CD4-positive, alpha-beta T cell (primary cell): ENCODE results near the gene SGSM2. TPM values are rescaled to one million over a fixed set of nuclear protein-coding genes. Genes with fewer than 3 reads are reported as not detected.

Experiments
- ATAC-seq: fragments of 200-7000 bp; cut with Tn5 transposase; one replicate; pipeline ENCODE4 v1.10.0; 2022; ENCODE audit warnings: mild to moderate bottlenecking; ENCODE audit not compliant: poor library complexity
- CTCF ChIA-PET: fragments of 350-600 bp; sonication (Branson Sonifier 250); formaldehyde crosslinking; loops from one replicate; lab custom pipeline; 2021; ENCODE audit warnings: antibody characterized with exemption, inconsistent platforms; lab: Charles Lee
- POLR2A ChIA-PET: fragments of 350-600 bp; sonication (Branson Sonifier 250); formaldehyde crosslinking; loops from one replicate; lab custom pipeline; 2021; ENCODE audit warnings: antibody characterized with exemption, inconsistent platforms; lab: Charles Lee
- DNase-seq, 14 experiments: peaks; one replicate each; pipeline ENCODE4 v3.0.0-alpha.2; 2013 to 2020; ENCODE audit warnings: mixed read lengths in 2 of 14
- H3K27ac ChIP-seq, 2 donors: one replicate each; pipeline versions ENCODE4 v1.5.1 to v1.7.0; 2013; ENCODE audit warnings: low read length in 2 of 2, low read depth in 1 of 2, mild to moderate bottlenecking in 1 of 2
- H3K27me3 ChIP-seq, 2 experiments: 1 replicate in 1 of 2; 2 replicates in 1 of 2; pipeline versions ENCODE4 v1.6.1 to v1.7.0; 2013; ENCODE audit warnings: low read length in 2 of 2, control low read depth in 1 of 2, mild to moderate bottlenecking in 1 of 2, moderate library complexity in 1 of 2; ENCODE audit not compliant: insufficient read depth in 2 of 2, control insufficient read depth in 1 of 2
- H3K36me3 ChIP-seq: one replicate; pipeline ENCODE4 v1.6.1; 2013; ENCODE audit warnings: low read length, control low read depth; ENCODE audit not compliant: insufficient read depth
- H3K4me1 ChIP-seq: one replicate; pipeline ENCODE4 v1.6.1; 2013; ENCODE audit warnings: low read length, control low read depth; ENCODE audit not compliant: insufficient read depth
- H3K4me3 ChIP-seq: one replicate; pipeline ENCODE4 v1.5.1; 2013; ENCODE audit warnings: mild to moderate bottlenecking, low read length, moderate library complexity
- H3K9me3 ChIP-seq, 2 experiments: 1 replicate in 1 of 2; 2 replicates in 1 of 2; pipeline versions ENCODE4 v1.6.1 to v1.7.0; 2013; ENCODE audit warnings: low read length in 2 of 2, mild to moderate bottlenecking in 2 of 2, control low read depth in 1 of 2, moderate library complexity in 1 of 2; ENCODE audit not compliant: control insufficient read depth in 1 of 2, insufficient read depth in 1 of 2
- H3K27ac Mint-ChIP-seq: one replicate; pipeline ENCODE4 v1.8.0; 2020; ENCODE audit warnings: mixed read lengths
- H3K27me3 Mint-ChIP-seq: one replicate; pipeline ENCODE4 v1.8.0; 2021; ENCODE audit warnings: mixed read lengths
- H3K36me3 Mint-ChIP-seq: one replicate; pipeline ENCODE4 v1.8.0; 2021; ENCODE audit warnings: low read depth, mixed read lengths
- H3K4me1 Mint-ChIP-seq: one replicate; pipeline ENCODE4 v1.8.0; 2021; ENCODE audit warnings: low read depth, mixed read lengths
- H3K4me3 Mint-ChIP-seq: one replicate; pipeline ENCODE4 v1.8.0; 2020; ENCODE audit warnings: mild to moderate bottlenecking, mixed read lengths
- H3K9me3 Mint-ChIP-seq: one replicate; pipeline ENCODE4 v1.8.0; 2020; ENCODE audit warnings: mixed read lengths
- intact Hi-C, 2 experiments: fragments of 100-400 bp; cut with DNase I in 1 of 2; cut with micrococcal nuclease in 1 of 2; formaldehyde crosslinking; loops; one replicate each; pipeline versions ENCODE4 v1.15.1 to v1.9.0; 2023 to 2025; cut with DNase I, micrococcal nuclease
- polyA plus RNA-seq, 2 donors: library from polyadenylated mRNA; unstranded; fragments of 120-200 nt; gene quantifications; one replicate each; pipeline ENCODE4 v1.2.1, GENCODE V29; 2013
- total RNA-seq, 174 experiments: library from RNA in 2 of 174; stranded (reverse) in 2 of 174; gene quantifications; one replicate each; pipeline ENCODE4 v1.2.3 and lab custom pipeline; 2021 to 2026
- TF ChIP-seq, protein P1 (sequence below): fragments of 200-600 bp; IDR thresholded peaks from one replicate; pipeline ENCODE4 v1.8.0; 2022; ENCODE audit warnings: antibody characterized with exemption, mild to moderate bottlenecking

The SGSM2 gene, protein sequence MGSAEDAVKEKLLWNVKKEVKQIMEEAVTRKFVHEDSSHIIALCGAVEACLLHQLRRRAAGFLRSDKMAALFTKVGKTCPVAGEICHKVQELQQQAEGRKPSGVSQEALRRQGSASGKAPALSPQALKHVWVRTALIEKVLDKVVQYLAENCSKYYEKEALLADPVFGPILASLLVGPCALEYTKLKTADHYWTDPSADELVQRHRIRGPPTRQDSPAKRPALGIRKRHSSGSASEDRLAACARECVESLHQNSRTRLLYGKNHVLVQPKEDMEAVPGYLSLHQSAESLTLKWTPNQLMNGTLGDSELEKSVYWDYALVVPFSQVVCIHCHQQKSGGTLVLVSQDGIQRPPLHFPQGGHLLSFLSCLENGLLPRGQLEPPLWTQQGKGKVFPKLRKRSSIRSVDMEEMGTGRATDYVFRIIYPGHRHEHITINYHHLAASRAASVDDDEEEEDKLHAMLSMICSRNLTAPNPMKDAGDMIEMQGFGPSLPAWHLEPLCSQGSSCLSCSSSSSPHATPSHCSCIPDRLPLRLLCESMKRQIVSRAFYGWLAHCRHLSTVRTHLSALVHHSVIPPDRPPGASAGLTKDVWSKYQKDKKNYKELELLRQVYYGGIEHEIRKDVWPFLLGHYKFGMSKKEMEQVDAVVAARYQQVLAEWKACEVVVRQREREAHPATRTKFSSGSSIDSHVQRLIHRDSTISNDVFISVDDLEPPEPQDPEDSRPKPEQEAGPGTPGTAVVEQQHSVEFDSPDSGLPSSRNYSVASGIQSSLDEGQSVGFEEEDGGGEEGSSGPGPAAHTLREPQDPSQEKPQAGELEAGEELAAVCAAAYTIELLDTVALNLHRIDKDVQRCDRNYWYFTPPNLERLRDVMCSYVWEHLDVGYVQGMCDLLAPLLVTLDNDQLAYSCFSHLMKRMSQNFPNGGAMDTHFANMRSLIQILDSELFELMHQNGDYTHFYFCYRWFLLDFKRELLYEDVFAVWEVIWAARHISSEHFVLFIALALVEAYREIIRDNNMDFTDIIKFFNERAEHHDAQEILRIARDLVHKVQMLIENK
- total RNA-seq (100 to 1,000 TPM; 147 to 154 TPM), total RNA-seq (lab: John Stamatoyannopoulos, UW) (48.8 to 321 (median 187) reads per million in 172 experiments)
- 50.7 TPM for polyA plus RNA-seq (2013, experiment 1 of 2)
- polyA plus RNA-seq (2013, experiment 2 of 2) = 80.0 TPM

DNA sequence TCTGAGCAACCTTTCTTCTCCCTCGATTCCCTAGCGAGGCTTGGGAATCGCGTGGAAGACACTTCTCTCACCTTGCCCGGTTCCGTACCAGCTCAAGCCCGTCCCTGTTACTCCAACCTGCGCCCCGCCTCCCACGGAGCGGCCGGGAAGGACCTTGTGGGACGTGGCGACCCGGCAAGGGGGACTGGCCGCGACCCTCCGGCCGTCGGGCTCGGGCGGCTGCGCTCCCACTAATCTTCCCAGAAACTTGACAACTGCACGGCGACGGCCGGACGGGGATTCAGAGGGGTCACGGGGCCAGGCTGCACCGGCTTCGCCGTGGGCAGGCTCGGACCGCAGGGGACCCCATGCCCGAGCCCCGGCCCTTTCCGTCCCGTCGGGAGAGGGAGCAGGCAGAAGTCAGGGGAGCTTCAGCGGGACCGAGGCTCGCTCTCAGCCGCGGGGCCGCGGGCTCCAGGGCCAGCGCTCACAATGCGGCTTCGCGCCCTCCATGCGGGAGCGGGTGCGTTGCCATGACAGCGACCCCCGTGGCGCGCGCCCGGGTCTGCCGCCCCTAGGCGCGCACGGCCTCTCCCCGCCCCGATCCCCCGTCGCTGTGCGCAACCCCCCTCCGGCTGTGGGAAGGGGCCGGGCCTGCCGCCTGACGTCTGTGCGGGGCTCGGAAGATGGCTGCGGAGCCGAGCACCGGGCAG, at the start of gene SGSM2:
Gene SGSM2, plus strand, starts transcription at position 650 of the 692 bp plus-strand sequence. CDS start 188 bp downstream, outside the sequence.
- no peaks in the 10 kb centered on the region for H3K27me3 ChIP-seq
- ChIA-PET CTCF (interaction anchor here (1.3 to 2.9 kb wide), 7 partner anchors 16 to 282 kb away, joined by 4 to 18 read pairs (median 7); partner anchors contain the start of gene HIC1), POLR2A (interaction anchor here (0.8 to 4.4 kb wide), 22 partner anchors 10 to 1806 kb away, joined by 3 to 66 read pairs (median 4); partner anchors contain the start of genes CYB5D2, HIC1, METTL16 and MNT)
- H3K36me3 ChIP-seq = peaks cover 37% of the 10 kb centered on the region
- peak; percentile 69 for ATAC-seq
- TF ChIP-seq, protein P1, sequence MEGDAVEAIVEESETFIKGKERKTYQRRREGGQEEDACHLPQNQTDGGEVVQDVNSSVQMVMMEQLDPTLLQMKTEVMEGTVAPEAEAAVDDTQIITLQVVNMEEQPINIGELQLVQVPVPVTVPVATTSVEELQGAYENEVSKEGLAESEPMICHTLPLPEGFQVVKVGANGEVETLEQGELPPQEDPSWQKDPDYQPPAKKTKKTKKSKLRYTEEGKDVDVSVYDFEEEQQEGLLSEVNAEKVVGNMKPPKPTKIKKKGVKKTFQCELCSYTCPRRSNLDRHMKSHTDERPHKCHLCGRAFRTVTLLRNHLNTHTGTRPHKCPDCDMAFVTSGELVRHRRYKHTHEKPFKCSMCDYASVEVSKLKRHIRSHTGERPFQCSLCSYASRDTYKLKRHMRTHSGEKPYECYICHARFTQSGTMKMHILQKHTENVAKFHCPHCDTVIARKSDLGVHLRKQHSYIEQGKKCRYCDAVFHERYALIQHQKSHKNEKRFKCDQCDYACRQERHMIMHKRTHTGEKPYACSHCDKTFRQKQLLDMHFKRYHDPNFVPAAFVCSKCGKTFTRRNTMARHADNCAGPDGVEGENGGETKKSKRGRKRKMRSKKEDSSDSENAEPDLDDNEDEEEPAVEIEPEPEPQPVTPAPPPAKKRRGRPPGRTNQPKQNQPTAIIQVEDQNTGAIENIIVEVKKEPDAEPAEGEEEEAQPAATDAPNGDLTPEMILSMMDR = peak; percentile 2
- H3K4me1 ChIP-seq = peaks cover 30% of the 10 kb centered on the region
- intact Hi-C loops = loop anchor here (1.0 to 5.0 kb wide), 4 partner anchors 16 to 285 kb away; partner anchors contain the start of genes MNT (in 2 of the 2) and METTL16 (in 1 of the 2)
- Mint-ChIP-seq H3K27me3 (no peaks in the 10 kb centered on the region), H3K27ac (peak within 1 kb of the TSS; percentile 94), H3K4me1 (peaks cover 30% of the 10 kb centered on the region), H3K9me3 (no peaks in the 10 kb centered on the region), H3K4me3 (peak within 1 kb of the TSS; percentile 88), H3K36me3 (peaks cover 11% of the 10 kb centered on the region)
- DNase-seq = peak; percentile 54 to 88 (median 72)
- peak within 1 kb of the TSS; percentile 91 for H3K4me3 ChIP-seq
- no peaks in the 10 kb centered on the region for H3K9me3 ChIP-seq
- H3K27ac ChIP-seq = peak within 1 kb of the TSS; percentile 70 to 78

DNA sequence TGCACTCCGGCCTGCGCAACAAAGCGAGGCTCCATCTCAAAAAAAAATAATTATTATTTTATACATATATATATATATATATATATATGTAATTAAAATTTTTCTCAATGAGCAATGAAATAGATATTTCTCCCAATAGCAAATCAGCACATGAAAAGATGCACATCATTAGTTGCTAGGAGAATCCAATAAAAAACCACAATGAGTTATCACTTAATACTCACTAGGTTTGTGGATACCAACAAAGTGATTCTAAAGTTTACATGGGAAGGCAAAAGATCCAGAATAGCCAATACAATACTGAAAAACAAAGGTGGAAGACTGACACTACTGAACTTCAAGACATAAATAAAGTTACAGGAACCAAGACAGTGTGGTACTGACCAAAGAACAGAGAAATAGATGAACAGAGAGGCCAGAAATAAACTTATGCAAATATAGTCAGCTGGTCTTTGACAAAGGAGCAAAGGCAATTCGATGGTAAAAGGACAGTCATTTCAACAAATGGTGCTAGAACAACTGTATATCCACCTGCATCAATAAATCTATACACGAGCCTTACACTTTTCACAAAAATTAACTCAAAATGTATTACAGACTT, 47.3 kb upstream of the SGSM2 start:
- Histone ChIP-seq H3K4me3 (no peak overlapping the region), H3K36me3 (peaks cover 75% of the 10 kb centered on the region), H3K27me3 (no peaks in the 10 kb centered on the region), H3K9me3 (no peaks in the 10 kb centered on the region), H3K27ac (no peak overlapping the region), H3K4me1 (no peaks in the 10 kb centered on the region)
- Mint-ChIP-seq H3K27ac (no peak overlapping the region), H3K4me3 (no peak overlapping the region), H3K4me1 (peaks cover 15% of the 10 kb centered on the region), H3K27me3 (no peaks in the 10 kb centered on the region), H3K9me3 (no peaks in the 10 kb centered on the region), H3K36me3 (peaks cover 91% of the 10 kb centered on the region)
- ChIA-PET CTCF (no interaction called here), POLR2A (no interaction called here)
- TF ChIP-seq, protein P1 = no peak
- intact Hi-C loops = loop anchor here in 1 of 2 experiments (10.0 kb wide), 2 partner anchors 405 to 565 kb away; partner anchors contain the start of gene WDR81
- ATAC-seq (no peak), DNase-seq (no peak)
